Measurements from ENCODE around the gene EIF3A.
A peak's percentile ranks its signal among the peaks of the same experiment; 100 is the strongest.

The EIF3A gene

GRCh38 chr10:119039161-119039560 is 41.5 kb downstream of the EIF3A start:
- Histone ChIP-seq H3K27ac (ENCODE audit: low read depth, low read length) (no peak overlapping the region), H3K79me1 (ENCODE audit: low read length) (peaks cover 16% of the 10 kb centered on the region), H3K36me3 (ENCODE audit: control insufficient read depth, insufficient read depth, low read length) (peaks cover 19% of the 10 kb centered on the region), H3K79me2 (ENCODE audit: control insufficient read depth, insufficient read depth, low read length) (peaks cover 14% of the 10 kb centered on the region), H2AK5ac (ENCODE audit: low read length) (no peak overlapping the region), H3K23ac (ENCODE audit: low read length) (no peak overlapping the region), H3K4ac (ENCODE audit: low read depth, low read length) (no peak overlapping the region), H3K4me3 (ENCODE audit: low read length) (no peak overlapping the region), H3K4me2 (ENCODE audit: low read length) (no peak overlapping the region), H2BK15ac (replicated peaks; ENCODE audit: low read depth) (no peak overlapping the region), H2BK5ac (ENCODE audit: low read length) (no peak overlapping the region), H3K56ac (ENCODE audit: low read length) (no peak overlapping the region), H4K8ac (ENCODE audit: low read depth, low read length) (no peak overlapping the region), H3K18ac (ENCODE audit: low read length) (no peak overlapping the region), H2BK120ac (ENCODE audit: low read depth, low read length) (no peak overlapping the region), H3K27me3 (ENCODE audit: insufficient read depth, low read length, poor library complexity) (no peaks in the 10 kb centered on the region), H4K5ac (ENCODE audit: low read length) (no peak overlapping the region), H3K4me1 (ENCODE audit: control insufficient read depth, low read depth, low read length) (no peaks in the 10 kb centered on the region), H3K9ac (ENCODE audit: low read length) (no peak overlapping the region)
- DNase-seq: peak; percentile 22
- no CpG with 5 or more reads among the region's 1 CpG for WGBS (ENCODE audit: extremely low coverage, insufficient coverage, low lambda C conversion rate)

DNA sequence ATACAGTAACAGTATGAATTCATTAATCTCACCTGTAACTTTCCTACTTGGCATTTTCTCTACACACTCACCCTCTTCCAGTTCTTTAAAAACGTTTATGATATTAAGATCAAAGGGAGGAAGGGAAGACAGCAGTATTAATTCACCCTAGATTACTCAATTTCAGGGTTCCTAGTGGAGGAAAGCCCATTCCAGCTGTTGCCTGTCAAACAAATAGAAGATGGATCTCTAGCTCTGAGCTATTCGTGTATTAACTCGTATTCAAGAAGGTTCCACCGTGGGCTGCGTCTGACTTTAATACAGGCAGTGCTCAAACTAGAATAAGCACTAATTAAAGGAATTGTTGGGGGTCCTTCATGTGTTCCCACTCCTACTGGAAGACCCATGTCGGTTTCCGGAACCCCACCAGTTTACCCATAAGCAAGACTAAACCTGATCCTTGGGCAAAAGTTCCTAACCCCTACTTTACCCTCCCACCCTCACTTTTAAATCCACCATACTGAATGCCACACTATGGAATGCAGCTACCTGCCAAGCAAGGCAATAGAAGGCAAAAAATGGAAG is 49.0 kb downstream of the EIF3A start:
- Histone ChIP-seq H3K4me3 (ENCODE audit: low read length) (no peak overlapping the region), H3K56ac (ENCODE audit: low read length) (no peak overlapping the region), H2BK5ac (ENCODE audit: low read length) (no peak overlapping the region), H3K9ac (ENCODE audit: low read length) (no peak overlapping the region), H3K27ac (ENCODE audit: low read depth, low read length) (no peak overlapping the region), H4K5ac (ENCODE audit: low read length) (no peak overlapping the region), H3K4me2 (ENCODE audit: low read length) (no peak overlapping the region), H3K79me1 (ENCODE audit: low read length) (peaks cover 4% of the 10 kb centered on the region), H2AK5ac (ENCODE audit: low read length) (no peak overlapping the region), H3K27me3 (ENCODE audit: insufficient read depth, low read length, poor library complexity) (no peaks in the 10 kb centered on the region), H3K4ac (ENCODE audit: low read depth, low read length) (no peak overlapping the region), H3K23ac (ENCODE audit: low read length) (no peak overlapping the region), H3K4me1 (ENCODE audit: control insufficient read depth, low read depth, low read length) (no peaks in the 10 kb centered on the region), H3K36me3 (ENCODE audit: control insufficient read depth, insufficient read depth, low read length) (peaks cover 5% of the 10 kb centered on the region), H2BK15ac (replicated peaks; ENCODE audit: low read depth) (no peak overlapping the region), H3K79me2 (ENCODE audit: control insufficient read depth, insufficient read depth, low read length) (no peaks in the 10 kb centered on the region), H4K8ac (ENCODE audit: low read depth, low read length) (no peak overlapping the region), H2BK120ac (ENCODE audit: low read depth, low read length) (no peak overlapping the region), H3K18ac (ENCODE audit: low read length) (no peak overlapping the region)
- DNase-seq: no peak
- no CpG with 5 or more reads among the region's 7 CpGs for WGBS (ENCODE audit: extremely low coverage, insufficient coverage, low lambda C conversion rate)

DNA sequence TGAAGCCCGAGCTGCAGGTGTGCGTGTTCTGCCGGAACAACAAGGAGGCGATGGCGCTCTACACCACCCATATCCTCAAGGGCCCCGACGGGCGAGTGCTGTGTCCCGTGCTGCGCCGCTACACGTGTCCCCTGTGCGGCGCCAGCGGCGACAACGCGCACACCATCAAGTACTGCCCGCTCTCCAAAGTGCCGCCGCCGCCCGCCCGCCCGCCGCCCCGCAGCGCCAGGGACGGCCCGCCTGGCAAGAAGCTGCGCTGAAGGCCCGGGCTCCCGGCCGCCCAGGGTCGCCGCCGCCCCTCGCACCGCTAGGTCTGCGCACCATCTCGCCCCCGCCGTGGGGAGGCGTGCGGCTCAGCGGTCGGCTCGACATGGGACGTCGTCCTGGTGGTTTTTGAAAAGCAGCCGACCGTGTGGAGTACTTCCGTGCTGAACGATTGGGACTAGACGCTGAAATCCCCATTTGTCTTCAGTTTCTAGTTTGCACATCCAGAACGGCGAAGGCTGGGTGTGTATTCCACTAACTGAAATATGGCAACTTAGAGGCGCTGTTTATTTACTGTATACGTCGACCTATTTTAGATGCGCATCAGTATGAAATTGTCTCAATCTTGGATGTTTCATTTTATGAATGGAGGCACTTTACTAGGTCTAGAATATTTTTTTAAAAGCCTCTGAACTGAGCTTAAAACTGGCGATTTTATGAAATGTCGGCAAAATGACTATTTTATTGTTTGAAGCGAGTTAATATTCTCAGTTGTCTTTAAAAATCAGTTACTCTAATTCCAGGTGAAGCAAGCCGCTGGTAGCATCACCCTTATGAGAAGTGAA is 50.0 kb downstream of the EIF3A start:
- no peaks in the 10 kb centered on the region for H3K79me2 ChIP-seq (ENCODE audit: control insufficient read depth, insufficient read depth, low read length)
- H2AK5ac ChIP-seq (ENCODE audit: low read length): no peak overlapping the region
- peaks cover 4% of the 10 kb centered on the region for H3K79me1 ChIP-seq (ENCODE audit: low read length)
- peak; percentile 88 for DNase-seq
- no peak overlapping the region for H3K27ac ChIP-seq (ENCODE audit: low read depth, low read length)
- peak overlapping the region; percentile 63 for H3K4me2 ChIP-seq (ENCODE audit: low read length)
- no peak overlapping the region for H3K18ac ChIP-seq (ENCODE audit: low read length)
- H3K27me3 ChIP-seq (ENCODE audit: insufficient read depth, low read length, poor library complexity): no peaks in the 10 kb centered on the region
- H2BK15ac ChIP-seq (replicated peaks; ENCODE audit: low read depth): no peak overlapping the region
- peak overlapping the region; percentile 50 for H3K9ac ChIP-seq (ENCODE audit: low read length)
- no peak overlapping the region for H3K4ac ChIP-seq (ENCODE audit: low read depth, low read length)
- H3K36me3 ChIP-seq (ENCODE audit: control insufficient read depth, insufficient read depth, low read length): peaks cover 5% of the 10 kb centered on the region
- no peaks in the 10 kb centered on the region for H3K4me1 ChIP-seq (ENCODE audit: control insufficient read depth, low read depth, low read length)
- no peak overlapping the region for H4K5ac ChIP-seq (ENCODE audit: low read length)
- no peak overlapping the region for H3K23ac ChIP-seq (ENCODE audit: low read length)
- H3K56ac ChIP-seq (ENCODE audit: low read length): peak overlapping the region; percentile 73
- H2BK120ac ChIP-seq (ENCODE audit: low read depth, low read length): no peak overlapping the region
- H4K8ac ChIP-seq (ENCODE audit: low read depth, low read length): no peak overlapping the region
- H3K4me3 ChIP-seq (ENCODE audit: low read length): peak overlapping the region; percentile 5
- no peak overlapping the region for H2BK5ac ChIP-seq (ENCODE audit: low read length)
- no CpG with 5 or more reads among the region's 65 CpGs for WGBS (ENCODE audit: extremely low coverage, insufficient coverage, low lambda C conversion rate)

DNA sequence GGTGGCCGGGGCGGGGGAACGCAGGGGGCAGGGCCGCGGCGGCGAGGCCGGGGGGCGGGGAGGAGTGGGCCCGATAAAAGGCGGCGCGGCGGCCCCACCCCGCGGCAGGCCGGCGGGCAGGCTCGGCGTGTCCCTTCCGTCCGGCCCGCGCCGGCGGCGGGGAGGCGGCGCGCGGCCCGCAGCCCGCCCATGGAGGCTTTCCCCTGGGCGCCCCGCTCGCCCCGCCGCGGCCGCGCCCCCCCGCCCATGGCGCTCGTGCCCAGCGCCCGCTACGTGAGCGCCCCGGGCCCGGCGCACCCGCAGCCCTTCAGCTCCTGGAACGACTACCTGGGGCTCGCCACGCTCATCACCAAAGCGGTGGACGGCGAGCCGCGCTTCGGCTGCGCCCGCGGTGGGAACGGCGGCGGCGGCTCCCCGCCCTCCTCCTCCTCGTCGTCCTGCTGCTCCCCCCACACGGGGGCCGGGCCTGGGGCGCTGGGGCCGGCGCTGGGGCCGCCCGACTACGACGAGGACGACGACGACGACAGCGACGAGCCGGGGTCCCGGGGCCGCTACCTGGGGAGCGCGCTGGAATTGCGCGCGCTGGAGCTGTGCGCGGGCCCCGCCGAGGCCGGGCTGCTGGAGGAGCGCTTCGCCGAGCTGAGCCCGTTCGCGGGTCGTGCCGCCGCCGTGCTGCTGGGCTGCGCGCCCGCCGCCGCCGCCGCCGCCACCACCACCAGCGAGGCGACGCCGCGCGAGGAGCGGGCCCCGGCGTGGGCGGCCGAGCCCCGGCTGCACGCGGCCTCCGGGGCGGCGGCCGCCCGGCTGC is 50.8 kb downstream of the EIF3A start, which contains the start of gene NANOS1:
TSS of gene NANOS1 (plus strand) at position 102 of the 808 bp plus-strand sequence. CDS start at position 190, 88 bp downstream.
- H3K4me1 ChIP-seq (ENCODE audit: control insufficient read depth, low read depth, low read length): no peaks in the 10 kb centered on the region
- H2BK15ac ChIP-seq (replicated peaks; ENCODE audit: low read depth): no peak within 1 kb of the TSS
- H2BK5ac ChIP-seq (ENCODE audit: low read length): no peak within 1 kb of the TSS
- H4K8ac ChIP-seq (ENCODE audit: low read depth, low read length): no peak within 1 kb of the TSS
- no peak within 1 kb of the TSS for H2BK120ac ChIP-seq (ENCODE audit: low read depth, low read length)
- peaks cover 5% of the 10 kb centered on the region for H3K36me3 ChIP-seq (ENCODE audit: control insufficient read depth, insufficient read depth, low read length)
- peak within 1 kb of the TSS; percentile 63 for H3K4me2 ChIP-seq (ENCODE audit: low read length)
- no peak within 1 kb of the TSS for H3K23ac ChIP-seq (ENCODE audit: low read length)
- no peak within 1 kb of the TSS for H3K18ac ChIP-seq (ENCODE audit: low read length)
- peak; percentile 59 for DNase-seq
- H3K79me1 ChIP-seq (ENCODE audit: low read length): peaks cover 4% of the 10 kb centered on the region
- H3K9ac ChIP-seq (ENCODE audit: low read length): peak within 1 kb of the TSS; percentile 50
- H3K27ac ChIP-seq (ENCODE audit: low read depth, low read length): peak within 1 kb of the TSS; percentile 3
- no peak within 1 kb of the TSS for H2AK5ac ChIP-seq (ENCODE audit: low read length)
- H3K4ac ChIP-seq (ENCODE audit: low read depth, low read length): no peak within 1 kb of the TSS
- H4K5ac ChIP-seq (ENCODE audit: low read length): no peak within 1 kb of the TSS
- peak within 1 kb of the TSS; percentile 75 for H3K56ac ChIP-seq (ENCODE audit: low read length)
- no peaks in the 10 kb centered on the region for H3K79me2 ChIP-seq (ENCODE audit: control insufficient read depth, insufficient read depth, low read length)
- no peak within 1 kb of the TSS for H3K4me3 ChIP-seq (ENCODE audit: low read length)
- H3K27me3 ChIP-seq (ENCODE audit: insufficient read depth, low read length, poor library complexity): no peaks in the 10 kb centered on the region
- no CpG with 5 or more reads among the region's 136 CpGs for WGBS (ENCODE audit: extremely low coverage, insufficient coverage, low lambda C conversion rate)

- DNase-seq: peak; percentile 96
- H2BK5ac ChIP-seq (ENCODE audit: low read length): no peak overlapping the region
- no peaks in the 10 kb centered on the region for H3K27me3 ChIP-seq (ENCODE audit: insufficient read depth, low read length, poor library complexity)
- peak overlapping the region; percentile 16 for H3K4me2 ChIP-seq (ENCODE audit: low read length)
- no CpG with 5 or more reads among the region's 68 CpGs for WGBS (ENCODE audit: extremely low coverage, insufficient coverage, low lambda C conversion rate)
- H3K79me1 ChIP-seq (ENCODE audit: low read length): peaks cover 3% of the 10 kb centered on the region
- H2BK15ac ChIP-seq (replicated peaks; ENCODE audit: low read depth): no peak overlapping the region
- no peak overlapping the region for H3K18ac ChIP-seq (ENCODE audit: low read length)
- no peak overlapping the region for H4K5ac ChIP-seq (ENCODE audit: low read length)
- H3K79me2 ChIP-seq (ENCODE audit: control insufficient read depth, insufficient read depth, low read length): no peaks in the 10 kb centered on the region
- no peaks in the 10 kb centered on the region for H3K4me1 ChIP-seq (ENCODE audit: control insufficient read depth, low read depth, low read length)
- H3K27ac ChIP-seq (ENCODE audit: low read depth, low read length): no peak overlapping the region
- no peak overlapping the region for H2AK5ac ChIP-seq (ENCODE audit: low read length)
- H3K36me3 ChIP-seq (ENCODE audit: control insufficient read depth, insufficient read depth, low read length): peaks cover 3% of the 10 kb centered on the region
- no peak overlapping the region for H3K4ac ChIP-seq (ENCODE audit: low read depth, low read length)
- H3K56ac ChIP-seq (ENCODE audit: low read length): no peak overlapping the region
- no peak overlapping the region for H4K8ac ChIP-seq (ENCODE audit: low read depth, low read length)
- H2BK120ac ChIP-seq (ENCODE audit: low read depth, low read length): no peak overlapping the region
- no peak overlapping the region for H3K9ac ChIP-seq (ENCODE audit: low read length)
- H3K23ac ChIP-seq (ENCODE audit: low read length): no peak overlapping the region
- no peak overlapping the region for H3K4me3 ChIP-seq (ENCODE audit: low read length)
These were observed 51.6 kb downstream of the EIF3A start for GRCh38 chr10:119028900-119029612.
